ENCODE data around the gene PROX2. TPM values are rescaled to one million over a fixed set of nuclear protein-coding genes. Genes with fewer than 3 reads are reported as not detected.

Gene PROX2
- total and polyA plus RNA-seq, 7 donors = not detected

GRCh38 chr14:74868739-74869138, 7.2 kb downstream of the PROX2 start:
- no peak for DNase-seq
- Histone ChIP-seq H3K9me3 (no peaks in the 10 kb centered on the region), H3K4me1 (no peaks in the 10 kb centered on the region), H3K36me3 (ENCODE audit: insufficient read depth in 1 of 2, low read depth in 1 of 2) (no peaks in the 10 kb centered on the region), H3K27me3 (ENCODE audit: insufficient read depth in 3 of 3, low read length in 2 of 3) (no peaks in the 10 kb centered on the region), H3K4me3 (no peak overlapping the region), H3K27ac (no peak overlapping the region)
- 85 to 91% (median 88%) methylated on average over 8 of the region's 8 CpGs for WGBS, 3 donors
- no peak for ATAC-seq
- no peak for TF ChIP-seq CTCF (IDR thresholded peaks at IDR 0.05)
- intact Hi-C loops (cut with DNase I) = no loop called here

GRCh38 chr14:74867673-74868072, 8.3 kb downstream of the PROX2 start:
- DNase-seq (no peak), ATAC-seq (no peak)
- WGBS, 3 donors = 35 to 42% (median 41%) methylated on average over 5 of the region's 5 CpGs
- intact Hi-C loops (cut with DNase I) = no loop called here
- Histone ChIP-seq H3K27ac (no peak overlapping the region), H3K9me3 (no peaks in the 10 kb centered on the region), H3K27me3 (ENCODE audit: insufficient read depth in 3 of 3, low read length in 2 of 3) (no peaks in the 10 kb centered on the region), H3K36me3 (ENCODE audit: insufficient read depth in 1 of 2, low read depth in 1 of 2) (no peaks in the 10 kb centered on the region), H3K4me1 (no peaks in the 10 kb centered on the region), H3K4me3 (no peak overlapping the region)
- no peak for TF ChIP-seq CTCF (IDR thresholded peaks at IDR 0.05)

- H3K27ac ChIP-seq = no peak overlapping the region
- H3K9me3 ChIP-seq = no peaks in the 10 kb centered on the region
- intact Hi-C loops (cut with DNase I) = no loop called here
- H3K4me3 ChIP-seq = no peak overlapping the region
- WGBS, 3 donors = 72 to 81% (median 72%) methylated on average over 3 of the region's 3 CpGs
- TF ChIP-seq CTCF (IDR thresholded peaks at IDR 0.05) = no peak
- H3K27me3 ChIP-seq (ENCODE audit: insufficient read depth in 3 of 3, low read length in 2 of 3) = no peaks in the 10 kb centered on the region
- no peaks in the 10 kb centered on the region for H3K4me1 ChIP-seq
- no peak for ATAC-seq
- DNase-seq = no peak
- H3K36me3 ChIP-seq (ENCODE audit: insufficient read depth in 1 of 2, low read depth in 1 of 2) = no peaks in the 10 kb centered on the region
Observed at GRCh38 chr14:74866708-74867389, 9.1 kb downstream of the PROX2 start.

DNA sequence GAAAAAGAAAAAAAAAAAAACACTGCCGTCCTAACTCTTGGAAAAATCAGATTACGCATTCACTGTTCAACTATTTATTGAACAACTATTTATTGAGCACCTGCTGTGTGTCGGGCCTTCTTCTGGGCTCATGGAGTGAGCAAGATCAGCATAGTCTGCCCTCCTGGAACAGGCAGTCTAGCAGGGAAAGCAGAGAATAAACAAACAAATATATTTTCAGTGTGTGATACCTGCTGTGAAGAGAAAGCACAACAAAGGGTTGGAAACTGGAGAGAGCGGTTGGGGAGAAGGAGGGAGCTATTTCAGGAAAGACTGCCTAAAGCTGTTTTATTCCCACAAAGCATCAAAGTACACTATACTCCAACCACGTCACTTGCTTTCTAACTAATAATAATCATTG, 10.8 kb downstream of the PROX2 start:
- ATAC-seq = no peak
- intact Hi-C loops (cut with DNase I) = no loop called here
- 86 to 89% (median 87%) methylated on average over 5 of the region's 5 CpGs for WGBS, 3 donors
- Histone ChIP-seq H3K27ac (no peak overlapping the region), H3K27me3 (ENCODE audit: insufficient read depth in 3 of 3, low read length in 2 of 3) (no peaks in the 10 kb centered on the region), H3K9me3 (no peaks in the 10 kb centered on the region), H3K36me3 (ENCODE audit: insufficient read depth in 1 of 2, low read depth in 1 of 2) (no peaks in the 10 kb centered on the region), H3K4me3 (no peak overlapping the region), H3K4me1 (no peaks in the 10 kb centered on the region)
- no peak for DNase-seq
- no peak for TF ChIP-seq CTCF (IDR thresholded peaks at IDR 0.05)

DNA sequence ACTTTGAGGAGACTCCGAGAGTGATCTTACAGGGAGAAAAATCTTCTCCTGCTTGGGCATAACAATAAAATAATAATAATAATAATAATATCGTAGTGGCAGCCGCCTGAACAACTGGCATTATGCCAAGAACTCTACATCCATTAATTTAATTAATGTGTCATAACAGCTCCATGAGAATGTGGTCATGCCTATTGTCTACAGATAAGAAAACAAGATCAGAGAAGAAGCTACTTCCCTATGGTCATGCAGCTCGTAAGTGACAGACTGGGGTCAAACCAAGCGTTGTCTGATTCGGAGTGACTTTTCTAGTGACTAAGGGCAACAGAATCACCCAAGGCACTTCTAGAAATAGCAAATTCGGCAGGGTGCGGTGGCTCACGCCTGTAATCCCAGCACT, 11.7 kb downstream of the PROX2 start:
- DNase-seq = no peak
- Histone ChIP-seq H3K27ac (no peak overlapping the region), H3K27me3 (ENCODE audit: insufficient read depth in 3 of 3, low read length in 2 of 3) (no peaks in the 10 kb centered on the region), H3K4me3 (no peak overlapping the region), H3K4me1 (no peaks in the 10 kb centered on the region), H3K36me3 (ENCODE audit: insufficient read depth in 1 of 2, low read depth in 1 of 2) (no peaks in the 10 kb centered on the region), H3K9me3 (no peaks in the 10 kb centered on the region)
- ATAC-seq = no peak
- 90% methylated on average over 9 of the region's 9 CpGs for WGBS, 3 donors
- intact Hi-C loops (cut with DNase I) = loop anchor here in 1 of 2 donors (5.0 kb wide), 2 partner anchors 43 to 223 kb away; no protein-coding TSS in a partner anchor
- TF ChIP-seq CTCF (IDR thresholded peaks at IDR 0.05) = no peak

Measured in psoas muscle (tissue), 8 donors.